GM10266 (cell line): ENCODE data around the gene PAQR6.

Experiments used
- DNase-seq: peaks from one replicate; pipeline ENCODE4 v3.0.0; 2012; ENCODE audit errors: extremely low spot score
- TF ChIP-seq, protein P1 (sequence below): IDR thresholded peaks from 2 replicates; pipeline ENCODE4 v1.5.1; 2012; ENCODE audit warnings: mild to moderate bottlenecking, low read depth; ENCODE audit not compliant: control insufficient read depth, insufficient read depth; ENCODE audit errors: missing control alignments

PAQR6 gene

GRCh38 chr1:156212833-156213643 lies 34.8 kb downstream of the PAQR6 start, which contains the start of gene PMF1:
PMF1 (plus strand) TSS chr1:156213007; CDS start chr1:156213016, 9 bp downstream.
- DNase-seq = peak; percentile 98
- TF ChIP-seq, protein P1, sequence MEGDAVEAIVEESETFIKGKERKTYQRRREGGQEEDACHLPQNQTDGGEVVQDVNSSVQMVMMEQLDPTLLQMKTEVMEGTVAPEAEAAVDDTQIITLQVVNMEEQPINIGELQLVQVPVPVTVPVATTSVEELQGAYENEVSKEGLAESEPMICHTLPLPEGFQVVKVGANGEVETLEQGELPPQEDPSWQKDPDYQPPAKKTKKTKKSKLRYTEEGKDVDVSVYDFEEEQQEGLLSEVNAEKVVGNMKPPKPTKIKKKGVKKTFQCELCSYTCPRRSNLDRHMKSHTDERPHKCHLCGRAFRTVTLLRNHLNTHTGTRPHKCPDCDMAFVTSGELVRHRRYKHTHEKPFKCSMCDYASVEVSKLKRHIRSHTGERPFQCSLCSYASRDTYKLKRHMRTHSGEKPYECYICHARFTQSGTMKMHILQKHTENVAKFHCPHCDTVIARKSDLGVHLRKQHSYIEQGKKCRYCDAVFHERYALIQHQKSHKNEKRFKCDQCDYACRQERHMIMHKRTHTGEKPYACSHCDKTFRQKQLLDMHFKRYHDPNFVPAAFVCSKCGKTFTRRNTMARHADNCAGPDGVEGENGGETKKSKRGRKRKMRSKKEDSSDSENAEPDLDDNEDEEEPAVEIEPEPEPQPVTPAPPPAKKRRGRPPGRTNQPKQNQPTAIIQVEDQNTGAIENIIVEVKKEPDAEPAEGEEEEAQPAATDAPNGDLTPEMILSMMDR = no peak

GRCh38 chr1:156212130-156212529 lies 35.7 kb downstream of the PAQR6 start:
- TF ChIP-seq, protein P1 = no peak
- DNase-seq = no peak

- TF ChIP-seq, protein P1 = no peak
- DNase-seq = no peak
Measured at GRCh38 chr1:156211243-156211642, 36.6 kb downstream of the PAQR6 start.

DNA sequence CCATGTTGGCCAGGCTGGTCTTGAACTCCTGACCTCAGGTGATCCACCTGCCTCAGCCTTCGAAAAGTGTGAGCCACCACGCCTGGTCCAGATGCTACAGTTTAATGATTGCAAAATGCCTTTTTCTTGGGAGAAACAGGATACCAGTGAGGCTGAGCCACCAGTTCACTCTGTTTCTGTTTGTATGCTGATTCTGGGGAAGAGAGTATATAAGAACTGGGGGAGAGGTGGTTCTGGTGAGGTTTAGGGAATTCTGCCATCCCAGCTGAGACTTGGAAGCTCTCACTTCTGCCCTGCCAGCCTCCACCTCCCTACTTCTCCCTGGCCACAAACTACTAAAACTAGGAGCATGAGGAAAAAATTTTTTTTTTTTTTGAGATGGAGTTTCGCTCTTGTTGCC lies 43.2 kb downstream of the PAQR6 start:
- no peak for DNase-seq
- TF ChIP-seq, protein P1 = no peak

- TF ChIP-seq, protein P1 = no peak
- no peak for DNase-seq
Measured at GRCh38 chr1:156203331-156203730, 44.5 kb downstream of the PAQR6 start.

GRCh38 chr1:156200044-156200443 lies 47.8 kb downstream of the PAQR6 start:
- TF ChIP-seq, protein P1 = no peak
- no peak for DNase-seq

- DNase-seq = peak; percentile 48
- TF ChIP-seq, protein P1 = no peak
Measured at GRCh38 chr1:156198831-156199349, 49.0 kb downstream of the PAQR6 start.
